ENCODE data around the gene FOXA3.
A peak's percentile ranks its signal among the peaks of the same experiment; 100 is the strongest.

The FOXA3 gene

GRCh38 chr19:45902651-45903625, 38.8 kb downstream of the FOXA3 start (continued):
- no peak for TF ChIP-seq ZNF26 (tag by site-specific recombination; IDR thresholded peaks at IDR 0.05)
- no peak for TF ChIP-seq ZNF148 (tag by site-specific recombination; IDR thresholded peaks at IDR 0.05; ENCODE audit: borderline replicate concordance)
- no peak for TF ChIP-seq ZNF664 (tag by site-specific recombination; IDR thresholded peaks at IDR 0.05)
- TF ChIP-seq ZNF518A (tag by site-specific recombination; conservative IDR thresholded peaks at IDR 0.05; ENCODE audit: low read depth) = no peak
- TF ChIP-seq GLI2 (tag by site-specific recombination; IDR thresholded peaks at IDR 0.05; ENCODE audit: borderline replicate concordance, low read depth) = no peak
- TF ChIP-seq ZNF362 (tag by site-specific recombination; IDR thresholded peaks at IDR 0.05) = no peak
- no peak for TF ChIP-seq ZNF704 (tag by site-specific recombination; IDR thresholded peaks at IDR 0.05)
- TF ChIP-seq RBAK (tag by site-specific recombination; IDR thresholded peaks at IDR 0.05) = no peak
- no peak for TF ChIP-seq AEBP2 (tag by site-specific recombination; IDR thresholded peaks at IDR 0.05; ENCODE audit: borderline replicate concordance)
- no peak for TF ChIP-seq ZNF776 (tag by site-specific recombination; IDR thresholded peaks at IDR 0.05; ENCODE audit: borderline replicate concordance)
- peak; percentile 79 for TF ChIP-seq IKZF3 (tag by site-specific recombination; IDR thresholded peaks at IDR 0.05)
- no peak for TF ChIP-seq ZNF175 (tag by site-specific recombination; IDR thresholded peaks at IDR 0.05)
- 0 out of 2 replicates have a peak, but pooled peaks have one; percentile 59 for TF ChIP-seq HIC1 (tag by site-specific recombination; IDR thresholded peaks at IDR 0.05)
- TF ChIP-seq ZNF768 (tag by site-specific recombination; IDR thresholded peaks at IDR 0.05) = no peak
- TF ChIP-seq ZNF510 (tag by site-specific recombination; IDR thresholded peaks at IDR 0.05; ENCODE audit: insufficient replicate concordance) = no peak
- no peak; the same call in 1 of the 2 replicates for TF ChIP-seq ZNF157 (tag by site-specific recombination; IDR thresholded peaks at IDR 0.05)
- TF ChIP-seq REST (tag by site-specific recombination; IDR thresholded peaks at IDR 0.05) = no peak; the same call in 1 of the 2 replicates

Data from HEK293 (cell line).